Measurements from ENCODE around the gene UBE3D.
A peak's percentile ranks its signal among the peaks of the same experiment; 100 is the strongest.

Gene UBE3D

GRCh38 chr6:83073615-83074014 is 8.0 kb upstream of the UBE3D start:
- Histone ChIP-seq H3K4me3 (ENCODE audit: low read depth, low read length) (no peak overlapping the region), H3K9ac (ENCODE audit: low read length) (no peak overlapping the region), H3K9me3 (ENCODE audit: control insufficient read depth, insufficient read depth, low read depth, low read length) (no peaks in the 10 kb centered on the region), H3K27me3 (ENCODE audit: control insufficient read depth, insufficient read depth, low read length) (no peaks in the 10 kb centered on the region), H3K4me1 (ENCODE audit: control insufficient read depth, insufficient read depth, low read length) (peaks cover 26% of the 10 kb centered on the region), H3K27ac (ENCODE audit: low read depth, low read length) (no peak overlapping the region), H3K36me3 (ENCODE audit: control insufficient read depth, insufficient read depth, low read length) (no peaks in the 10 kb centered on the region)

DNA sequence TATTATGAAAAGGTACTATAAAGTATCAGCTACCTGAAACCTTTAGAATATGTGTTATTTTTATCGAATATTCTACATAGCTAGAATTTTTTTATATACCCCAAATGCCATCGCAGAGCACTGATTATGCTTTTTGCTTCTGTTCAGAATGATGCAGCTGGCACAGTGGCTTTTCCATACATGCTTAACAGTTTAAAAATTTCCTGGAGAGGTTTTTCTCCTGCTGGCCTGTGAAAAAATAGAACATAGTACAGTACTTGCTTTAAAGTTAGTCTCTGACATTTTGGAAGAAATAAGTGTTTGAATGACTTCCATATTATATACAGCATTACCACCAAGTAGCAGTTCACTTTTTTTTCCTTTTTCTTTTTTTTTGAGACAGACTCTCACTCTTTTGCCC is 7.1 kb upstream of the UBE3D start:
- H3K4me3 ChIP-seq (ENCODE audit: low read depth, low read length) = no peak overlapping the region
- no peaks in the 10 kb centered on the region for H3K9me3 ChIP-seq (ENCODE audit: control insufficient read depth, insufficient read depth, low read depth, low read length)
- no peaks in the 10 kb centered on the region for H3K36me3 ChIP-seq (ENCODE audit: control insufficient read depth, insufficient read depth, low read length)
- no peak overlapping the region for H3K9ac ChIP-seq (ENCODE audit: low read length)
- no peak overlapping the region for H3K27ac ChIP-seq (ENCODE audit: low read depth, low read length)
- H3K27me3 ChIP-seq (ENCODE audit: control insufficient read depth, insufficient read depth, low read length) = no peaks in the 10 kb centered on the region
- H3K4me1 ChIP-seq (ENCODE audit: control insufficient read depth, insufficient read depth, low read length) = peaks cover 25% of the 10 kb centered on the region

- Histone ChIP-seq H3K27ac (ENCODE audit: low read depth, low read length) (no peak overlapping the region), H3K4me3 (ENCODE audit: low read depth, low read length) (no peak overlapping the region), H3K4me1 (ENCODE audit: control insufficient read depth, insufficient read depth, low read length) (peaks cover 25% of the 10 kb centered on the region), H3K9ac (ENCODE audit: low read length) (no peak overlapping the region), H3K9me3 (ENCODE audit: control insufficient read depth, insufficient read depth, low read depth, low read length) (no peaks in the 10 kb centered on the region), H3K36me3 (ENCODE audit: control insufficient read depth, insufficient read depth, low read length) (no peaks in the 10 kb centered on the region), H3K27me3 (ENCODE audit: control insufficient read depth, insufficient read depth, low read length) (no peaks in the 10 kb centered on the region)
Measured at GRCh38 chr6:83071707-83072106, 6.1 kb upstream of the UBE3D start.

DNA sequence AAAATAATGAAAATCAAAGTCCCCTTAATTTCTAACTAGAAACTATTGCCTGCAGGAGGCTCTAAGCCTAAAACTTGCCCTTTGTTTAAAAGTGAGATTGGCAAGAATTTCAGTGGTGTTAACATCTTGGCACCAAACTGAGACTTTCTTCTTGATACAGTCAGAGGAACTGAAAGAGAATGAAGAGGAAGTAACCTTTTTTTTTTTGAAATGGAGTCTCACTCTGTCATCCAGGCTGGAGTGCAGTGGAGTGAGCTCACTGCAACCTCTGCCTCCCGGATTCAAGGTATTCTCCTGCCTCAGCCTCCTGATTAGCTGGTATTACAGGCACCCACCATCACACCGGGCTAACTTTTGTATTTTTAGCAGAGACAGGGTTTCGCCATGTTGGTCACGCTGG is 5.4 kb upstream of the UBE3D start:
- H3K27ac ChIP-seq (ENCODE audit: low read depth, low read length) = no peak overlapping the region

DNA sequence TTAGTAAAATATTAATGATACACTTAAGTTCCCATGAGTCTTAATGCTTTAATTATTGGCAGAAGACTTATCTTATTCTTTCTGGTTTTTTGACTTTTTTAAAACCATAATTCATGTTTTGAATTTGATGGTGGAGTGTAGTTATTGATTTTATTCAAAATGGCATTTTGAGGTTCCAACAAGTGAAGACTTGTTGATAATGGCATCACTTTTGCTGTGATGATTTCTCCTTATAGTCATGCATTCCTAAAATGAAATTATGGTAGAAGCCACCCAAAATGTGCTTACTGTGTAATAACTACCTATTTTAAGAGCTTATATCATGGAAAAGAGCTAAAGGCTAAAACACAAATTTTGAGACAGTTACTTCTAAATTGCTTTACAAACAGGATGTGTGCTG is 4.0 kb upstream of the UBE3D start:
- H3K27ac ChIP-seq (ENCODE audit: low read depth, low read length) = no peak overlapping the region
- no peaks in the 10 kb centered on the region for H3K36me3 ChIP-seq (ENCODE audit: control insufficient read depth, insufficient read depth, low read length)
- no peak overlapping the region for H3K9ac ChIP-seq (ENCODE audit: low read length)
- no peaks in the 10 kb centered on the region for H3K27me3 ChIP-seq (ENCODE audit: control insufficient read depth, insufficient read depth, low read length)
- peaks cover 29% of the 10 kb centered on the region for H3K4me1 ChIP-seq (ENCODE audit: control insufficient read depth, insufficient read depth, low read length)
- H3K9me3 ChIP-seq (ENCODE audit: control insufficient read depth, insufficient read depth, low read depth, low read length) = no peaks in the 10 kb centered on the region
- 0 out of 2 replicates have a peak overlapping the region, but pooled peaks have one; percentile 94 for H3K4me3 ChIP-seq (ENCODE audit: low read depth, low read length)

More for the DNA sequence above, 5.4 kb upstream of the UBE3D start:
- Histone ChIP-seq H3K4me3 (ENCODE audit: low read depth, low read length) (no peak overlapping the region), H3K4me1 (ENCODE audit: control insufficient read depth, insufficient read depth, low read length) (peaks cover 27% of the 10 kb centered on the region), H3K9ac (ENCODE audit: low read length) (peak overlapping the region; percentile 11), H3K27me3 (ENCODE audit: control insufficient read depth, insufficient read depth, low read length) (no peaks in the 10 kb centered on the region), H3K9me3 (ENCODE audit: control insufficient read depth, insufficient read depth, low read depth, low read length) (no peaks in the 10 kb centered on the region), H3K36me3 (ENCODE audit: control insufficient read depth, insufficient read depth, low read length) (no peaks in the 10 kb centered on the region)

GRCh38 chr6:83068616-83069015 is 3.0 kb upstream of the UBE3D start:
- Histone ChIP-seq H3K9me3 (ENCODE audit: control insufficient read depth, insufficient read depth, low read depth, low read length) (no peaks in the 10 kb centered on the region), H3K27ac (ENCODE audit: low read depth, low read length) (peak overlapping the region; percentile 55), H3K4me1 (ENCODE audit: control insufficient read depth, insufficient read depth, low read length) (peaks cover 29% of the 10 kb centered on the region), H3K9ac (ENCODE audit: low read length) (peak overlapping the region; percentile 63), H3K27me3 (ENCODE audit: control insufficient read depth, insufficient read depth, low read length) (no peaks in the 10 kb centered on the region), H3K4me3 (ENCODE audit: low read depth, low read length) (peak overlapping the region; percentile 94), H3K36me3 (ENCODE audit: control insufficient read depth, insufficient read depth, low read length) (no peaks in the 10 kb centered on the region)

GRCh38 chr6:83067448-83068439 is 2.1 kb upstream of the UBE3D start, which contains the start of gene DOP1A:
DOP1A (plus strand) TSS chr6:83067671; CDS start chr6:83096978, 29,307 bp downstream.
- H3K9me3 ChIP-seq (ENCODE audit: control insufficient read depth, insufficient read depth, low read depth, low read length) = no peaks in the 10 kb centered on the region
- H3K27me3 ChIP-seq (ENCODE audit: control insufficient read depth, insufficient read depth, low read length) = no peaks in the 10 kb centered on the region
- H3K27ac ChIP-seq (ENCODE audit: low read depth, low read length) = peak within 1 kb of the TSS; percentile 55
- peak within 1 kb of the TSS; percentile 94 for H3K4me3 ChIP-seq (ENCODE audit: low read depth, low read length)
- peak within 1 kb of the TSS; percentile 63 for H3K9ac ChIP-seq (ENCODE audit: low read length)
- H3K36me3 ChIP-seq (ENCODE audit: control insufficient read depth, insufficient read depth, low read length) = no peaks in the 10 kb centered on the region
- peaks cover 29% of the 10 kb centered on the region for H3K4me1 ChIP-seq (ENCODE audit: control insufficient read depth, insufficient read depth, low read length)

DNA sequence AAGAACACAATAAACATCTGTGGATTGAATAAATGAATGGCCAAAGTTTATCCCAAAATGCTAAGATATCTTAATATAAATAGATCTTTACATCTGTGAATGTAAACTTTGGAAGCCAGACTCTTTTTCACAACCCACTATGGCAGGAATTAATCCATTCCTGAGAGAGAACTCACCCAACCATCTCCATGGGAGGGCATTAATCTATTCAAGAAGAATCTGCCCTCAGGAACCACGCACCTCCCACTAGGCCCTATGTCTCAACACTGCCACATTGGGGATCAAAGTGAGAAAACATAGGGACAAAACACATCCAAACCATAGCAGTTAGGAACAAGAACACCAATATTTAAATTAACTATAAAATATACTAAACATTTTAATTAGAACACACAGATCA is 3.4 kb downstream of the UBE3D start:
- Histone ChIP-seq H3K9ac (ENCODE audit: low read length) (no peak overlapping the region), H3K36me3 (ENCODE audit: control insufficient read depth, insufficient read depth, low read length) (peaks cover 10% of the 10 kb centered on the region; the same call in 1 of the 2 replicates), H3K27ac (ENCODE audit: low read depth, low read length) (no peak overlapping the region), H3K4me3 (ENCODE audit: low read depth, low read length) (no peak overlapping the region), H3K9me3 (ENCODE audit: control insufficient read depth, insufficient read depth, low read depth, low read length) (no peaks in the 10 kb centered on the region), H3K4me1 (ENCODE audit: control insufficient read depth, insufficient read depth, low read length) (peaks cover 4% of the 10 kb centered on the region; the same call in 1 of the 2 replicates), H3K27me3 (ENCODE audit: control insufficient read depth, insufficient read depth, low read length) (no peaks in the 10 kb centered on the region)

GRCh38 chr6:83061190-83061589 is 4.5 kb downstream of the UBE3D start:
- Histone ChIP-seq H3K27me3 (ENCODE audit: control insufficient read depth, insufficient read depth, low read length) (no peaks in the 10 kb centered on the region), H3K9ac (ENCODE audit: low read length) (no peak overlapping the region), H3K36me3 (ENCODE audit: control insufficient read depth, insufficient read depth, low read length) (peaks cover 21% of the 10 kb centered on the region), H3K9me3 (ENCODE audit: control insufficient read depth, insufficient read depth, low read depth, low read length) (no peaks in the 10 kb centered on the region), H3K4me3 (ENCODE audit: low read depth, low read length) (no peak overlapping the region), H3K27ac (ENCODE audit: low read depth, low read length) (no peak overlapping the region), H3K4me1 (ENCODE audit: control insufficient read depth, insufficient read depth, low read length) (peaks cover 4% of the 10 kb centered on the region; the same call in 1 of the 2 replicates)

DNA sequence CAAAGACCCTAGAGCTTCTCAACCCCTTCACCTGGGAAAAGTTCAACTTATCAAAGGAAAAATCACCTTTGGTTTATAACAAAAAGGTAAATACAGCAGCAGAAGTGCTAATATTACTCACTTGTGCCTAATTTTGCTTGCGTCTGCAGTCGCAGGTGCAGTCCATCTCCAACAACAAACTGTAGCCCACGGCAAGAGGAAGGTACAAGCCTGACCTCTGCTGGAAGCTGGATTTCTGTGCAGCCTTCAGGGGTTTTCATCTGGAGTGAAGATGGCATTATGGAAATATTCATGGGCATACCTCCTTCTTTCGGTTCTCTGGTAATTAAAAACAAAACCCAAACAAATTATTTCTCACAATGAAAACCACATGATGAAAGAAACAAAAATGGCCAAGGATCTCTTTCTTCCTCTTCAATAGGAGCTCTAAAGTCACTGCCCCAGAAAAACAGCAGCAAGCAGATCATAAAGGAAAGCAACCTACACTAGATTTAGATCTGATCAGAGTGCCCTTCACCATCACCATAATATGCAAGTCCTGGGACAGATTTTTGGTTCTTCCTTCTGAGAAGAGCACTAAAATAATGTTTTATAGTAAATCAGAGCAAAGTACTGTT is 7.8 kb downstream of the UBE3D start:
- Histone ChIP-seq H3K27me3 (ENCODE audit: control insufficient read depth, insufficient read depth, low read length) (no peaks in the 10 kb centered on the region), H3K4me1 (ENCODE audit: control insufficient read depth, insufficient read depth, low read length) (no peaks in the 10 kb centered on the region), H3K27ac (ENCODE audit: low read depth, low read length) (no peak overlapping the region), H3K9me3 (ENCODE audit: control insufficient read depth, insufficient read depth, low read depth, low read length) (no peaks in the 10 kb centered on the region), H3K4me3 (ENCODE audit: low read depth, low read length) (no peak overlapping the region), H3K9ac (ENCODE audit: low read length) (no peak overlapping the region), H3K36me3 (ENCODE audit: control insufficient read depth, insufficient read depth, low read length) (peaks cover 31% of the 10 kb centered on the region)

All from HUES6 (cell line).